Amniotic epithelial cell (primary cell): ENCODE data around the gene SEMA5A.

Source experiments
- DNase-seq: peaks from one replicate; pipeline ENCODE4 v3.0.0-alpha.2; 2010; ENCODE audit warnings: low read depth

Gene SEMA5A

DNA sequence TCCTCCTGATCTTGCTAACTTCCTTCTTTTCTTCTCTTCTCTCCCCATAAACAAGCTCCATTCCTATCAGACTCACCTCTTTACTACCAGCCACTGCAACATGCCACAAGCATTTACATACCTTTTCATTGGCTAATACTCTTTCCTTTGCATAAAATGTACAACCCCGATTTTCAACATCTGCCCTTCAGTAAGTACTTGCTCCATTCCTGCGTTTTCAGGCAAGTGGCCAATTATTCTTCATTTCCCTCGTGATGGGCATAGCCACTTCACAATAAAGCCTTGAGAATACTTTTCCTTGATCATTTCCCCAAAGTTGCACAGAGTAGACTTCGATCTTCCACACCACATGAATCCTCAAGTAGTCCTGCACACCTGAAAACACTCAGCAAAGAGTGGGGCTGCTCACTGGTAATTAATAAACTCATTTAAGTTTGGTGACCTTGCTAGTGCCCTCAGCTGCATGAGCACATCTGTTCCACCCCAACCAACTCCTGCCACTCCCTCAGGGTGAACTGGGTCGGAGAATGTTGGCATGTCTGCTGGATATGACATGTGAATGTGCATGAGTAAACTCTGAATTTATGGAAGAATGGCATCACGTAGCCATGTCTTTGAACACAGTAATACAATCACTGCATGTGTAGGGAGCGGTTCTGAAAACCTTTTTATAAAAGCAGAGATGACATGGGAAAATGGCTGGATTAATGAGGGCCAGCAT lies 535.8 kb downstream of the SEMA5A start:
- peak; percentile 14 for DNase-seq

DNA sequence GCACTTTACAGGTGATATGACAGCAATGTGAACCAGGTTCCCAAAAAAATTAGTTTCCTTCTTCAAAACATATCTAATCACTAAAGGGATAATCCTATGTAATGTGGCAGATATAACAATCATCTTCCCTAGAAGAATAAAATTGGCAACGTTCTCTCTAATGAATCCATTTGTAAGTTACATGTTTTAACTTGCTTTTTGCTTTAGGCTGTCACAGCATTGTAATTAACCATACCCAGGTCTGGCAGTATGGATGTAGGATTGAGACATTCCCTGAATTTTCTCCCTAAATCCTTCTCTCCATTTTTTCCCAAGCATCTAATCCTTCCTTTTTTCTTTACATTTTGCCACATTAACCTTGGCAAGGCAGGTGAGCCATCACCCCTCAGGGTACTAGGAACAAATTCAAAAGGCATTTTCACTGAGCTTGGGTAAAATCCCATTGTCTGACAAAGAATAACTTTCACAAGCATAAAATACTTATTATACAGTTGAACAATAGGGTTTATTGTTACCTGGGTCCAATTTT lies 548.3 kb downstream of the SEMA5A start:
- DNase-seq, result no peak

DNA sequence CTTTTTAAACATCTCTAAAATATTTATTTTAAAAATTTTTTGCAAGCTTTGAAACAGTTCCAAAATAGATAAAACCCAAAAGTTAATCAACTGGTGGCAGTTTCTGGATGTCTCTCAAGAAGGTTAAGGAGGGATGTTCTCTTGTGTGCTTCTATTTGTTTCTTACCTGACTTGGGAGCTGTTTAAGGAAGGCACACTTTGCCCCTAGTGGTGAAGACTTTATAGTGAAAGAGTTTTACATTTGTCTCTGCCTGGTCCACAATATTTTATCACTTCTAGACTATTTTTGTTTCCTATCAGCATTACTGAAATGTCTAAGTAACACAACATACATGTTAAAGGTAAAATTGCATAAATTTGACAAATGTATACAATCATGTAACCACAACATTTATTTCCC lies 552.8 kb downstream of the SEMA5A start:
- peak; percentile 24 for DNase-seq
